Measurements from ENCODE around the gene DBH. TPM values are rescaled to one million over a fixed set of nuclear protein-coding genes. Genes with fewer than 3 reads are reported as not detected.
"Not testable (repeated sequence)": the region's sequence is repeated elsewhere in the genome, so short reads cannot be mapped to it uniquely, and the experiment has no call there.

DBH gene
- total RNA-seq, 1 donor from 2014 or later: 0.10 TPM

DNA sequence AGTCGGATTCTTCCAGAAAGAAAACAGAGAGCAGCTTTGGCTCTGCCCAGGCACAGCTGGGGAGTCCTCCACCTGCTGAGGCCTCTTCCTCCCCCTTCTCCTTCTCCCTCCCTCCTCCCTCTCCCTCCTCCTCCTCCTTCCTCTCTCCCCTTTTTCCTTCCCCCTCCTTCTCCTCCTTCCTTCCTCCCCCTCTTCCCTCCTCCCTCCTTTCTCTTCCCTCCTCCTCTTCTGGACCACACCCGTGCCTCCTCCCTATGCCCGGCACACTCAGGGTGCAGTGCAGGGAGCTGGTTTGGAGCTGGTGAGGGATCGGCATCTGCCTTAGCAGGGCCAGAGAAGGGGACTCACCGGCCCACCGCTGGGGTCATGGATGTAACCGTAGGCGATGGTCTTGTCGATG is 30.2 kb downstream of the DBH start:
- no peak for DNase-seq

DNA sequence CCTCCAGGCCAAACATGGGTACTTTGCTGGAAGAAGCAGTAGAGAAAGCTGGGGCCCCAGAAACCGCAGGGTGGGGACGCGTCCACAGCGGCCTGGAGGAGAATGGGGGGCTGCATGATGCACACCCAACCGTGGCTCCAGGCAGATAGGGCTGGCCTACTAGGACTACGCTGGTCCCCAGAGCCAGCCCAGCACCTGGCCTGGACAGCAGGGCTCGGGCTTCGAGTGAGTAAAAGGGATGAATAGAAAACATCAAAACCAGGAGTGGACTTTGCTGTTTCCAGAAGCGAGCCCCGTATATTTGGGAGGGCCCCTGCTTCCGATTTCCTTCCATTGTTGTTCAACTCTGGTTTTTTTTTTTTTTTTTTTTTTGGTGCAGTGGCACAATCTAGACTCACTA is 30.7 kb downstream of the DBH start:
- DNase-seq: no peak

DNA sequence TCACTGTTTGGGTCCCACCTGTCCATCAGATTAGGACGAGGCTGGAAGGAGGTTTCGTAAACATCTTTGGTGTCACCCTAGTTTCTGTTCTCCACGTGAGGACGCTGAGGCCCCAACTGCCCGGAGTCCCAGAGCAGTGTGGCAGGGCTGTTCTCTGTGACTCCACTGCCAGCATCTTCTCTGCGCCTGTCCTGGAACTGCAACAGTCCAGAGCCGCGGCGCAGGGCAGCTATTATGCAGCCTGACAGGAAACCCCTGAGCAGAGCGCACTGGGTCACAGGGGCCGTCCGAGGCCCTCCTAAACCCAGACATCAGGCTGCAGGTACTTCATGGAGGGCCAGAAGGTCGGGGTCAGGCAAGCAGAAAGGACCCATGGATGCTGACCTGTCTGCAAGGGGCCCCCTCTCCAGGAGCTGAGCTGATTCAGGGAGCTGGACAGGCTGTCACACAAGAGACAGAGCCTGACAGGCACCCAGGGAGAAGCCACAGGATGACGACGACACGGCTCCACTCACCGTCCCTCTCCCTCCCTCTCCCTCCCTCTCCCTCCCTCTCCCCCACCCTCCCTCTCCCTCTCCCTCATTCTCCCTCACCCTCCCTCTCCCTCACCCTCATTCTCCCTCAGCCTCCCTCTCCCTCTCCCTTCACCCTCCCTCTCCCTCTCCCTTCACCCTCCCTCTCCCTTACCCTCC is 31.7 kb downstream of the DBH start:
- DNase-seq: no peak

DNA sequence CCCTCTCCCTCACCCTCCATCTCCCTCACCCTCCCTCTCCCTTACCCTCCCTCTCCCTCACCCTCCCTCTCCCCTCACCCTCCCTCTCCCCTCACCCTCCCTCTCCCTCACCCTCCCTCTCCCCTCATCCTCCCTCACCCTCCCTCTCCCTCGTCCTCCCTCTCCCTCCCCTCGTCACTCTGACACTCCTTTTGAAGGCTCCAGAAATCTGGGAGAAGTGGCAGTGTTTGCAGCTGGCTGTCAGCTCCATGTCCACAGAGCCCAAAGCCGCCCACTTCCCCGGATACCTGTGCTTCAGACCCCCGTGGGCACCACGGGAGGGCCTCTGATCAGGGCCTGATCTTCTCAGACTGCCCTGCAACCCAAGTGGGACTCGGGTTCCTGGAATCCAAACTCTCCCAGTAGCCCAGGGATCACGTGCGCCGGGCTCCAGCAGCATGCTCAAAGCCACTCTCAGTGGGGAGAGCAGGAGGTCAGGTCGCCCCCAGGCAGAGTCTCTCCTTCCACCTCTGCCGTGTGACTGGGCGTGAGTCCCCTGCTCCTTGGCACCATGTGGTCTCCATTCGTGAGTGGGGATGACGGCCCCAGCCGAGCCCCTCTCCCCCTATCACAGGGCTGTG is 33.1 kb downstream of the DBH start:
- DNase-seq: no peak

DNA sequence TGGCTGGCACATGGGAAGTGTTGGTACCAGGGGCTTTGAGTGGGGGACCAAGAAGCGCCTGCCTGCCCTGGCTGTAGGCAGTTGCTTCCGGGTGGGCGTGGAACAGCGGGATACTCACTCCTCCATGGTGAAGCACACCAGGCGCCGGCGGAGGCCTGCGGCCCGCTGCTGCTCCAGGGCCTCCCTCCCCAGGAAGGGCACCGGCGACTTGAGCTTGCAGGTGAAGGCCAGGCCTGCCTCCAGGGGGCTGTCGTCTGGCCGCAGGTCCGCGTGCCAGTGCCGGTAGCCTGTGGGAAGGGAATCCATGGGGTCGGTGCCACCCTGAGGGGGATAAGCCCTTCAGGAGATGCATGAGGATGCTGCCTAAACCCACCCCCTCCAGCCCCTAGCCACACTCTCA is 34.3 kb downstream of the DBH start:
- DNase-seq: no peak

DNA sequence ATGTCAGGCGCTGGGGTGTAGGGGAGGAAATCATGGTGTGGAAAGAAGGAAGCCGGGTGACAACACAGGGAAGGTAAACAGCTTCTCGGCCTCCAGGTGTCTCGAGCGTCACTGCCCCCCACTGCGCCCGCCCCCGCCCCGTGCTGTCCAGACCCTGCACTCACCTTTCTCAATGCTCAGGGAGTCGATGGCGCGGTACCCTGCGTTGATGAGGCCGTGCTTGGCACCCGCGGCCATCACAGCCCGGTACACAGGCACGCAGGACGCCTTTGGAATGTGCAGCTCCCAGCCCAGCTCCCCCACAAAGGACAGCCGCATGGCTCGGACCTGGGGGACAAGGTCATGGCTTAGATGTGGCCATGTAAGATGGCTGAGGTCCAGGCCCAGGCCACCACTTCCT is 35.2 kb downstream of the DBH start:
- no peak for DNase-seq

DNA sequence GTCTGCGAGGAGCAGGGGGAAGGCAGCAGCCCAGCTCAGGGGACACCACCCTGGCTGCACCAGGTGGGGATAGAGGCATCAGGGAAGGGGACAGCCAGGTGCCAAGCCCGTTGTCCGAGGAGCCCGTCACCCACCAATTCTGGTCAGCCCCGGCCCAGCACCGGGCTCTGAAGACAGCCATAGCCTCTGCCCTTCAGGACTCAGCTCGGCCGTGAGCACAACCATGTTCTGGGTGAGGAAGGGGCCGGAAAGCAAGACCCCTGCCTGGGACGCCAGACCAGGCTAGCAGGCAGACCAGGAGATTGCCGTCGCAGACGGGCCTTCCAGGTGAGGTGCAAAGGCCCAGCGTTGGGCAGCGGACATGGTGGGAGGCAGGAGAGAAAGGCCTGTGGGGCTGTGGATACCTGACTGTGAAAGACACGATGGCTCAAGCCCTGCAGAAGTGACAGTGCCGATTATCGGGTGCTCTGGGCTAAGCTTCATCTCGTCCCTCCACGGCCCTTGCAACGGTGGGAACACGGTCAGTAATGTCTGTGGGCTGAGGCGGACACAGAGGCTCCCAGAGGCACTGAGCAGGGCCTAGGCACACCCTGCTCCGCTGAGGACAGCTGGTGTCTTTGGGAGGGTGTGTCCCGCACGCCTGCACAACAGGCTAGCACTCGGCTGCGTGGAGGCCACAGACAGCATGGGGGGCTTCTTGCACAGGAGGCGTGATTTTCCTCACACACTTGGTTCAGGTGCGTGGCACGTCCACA is 36.5 kb downstream of the DBH start:
- no peak for DNase-seq

DNA sequence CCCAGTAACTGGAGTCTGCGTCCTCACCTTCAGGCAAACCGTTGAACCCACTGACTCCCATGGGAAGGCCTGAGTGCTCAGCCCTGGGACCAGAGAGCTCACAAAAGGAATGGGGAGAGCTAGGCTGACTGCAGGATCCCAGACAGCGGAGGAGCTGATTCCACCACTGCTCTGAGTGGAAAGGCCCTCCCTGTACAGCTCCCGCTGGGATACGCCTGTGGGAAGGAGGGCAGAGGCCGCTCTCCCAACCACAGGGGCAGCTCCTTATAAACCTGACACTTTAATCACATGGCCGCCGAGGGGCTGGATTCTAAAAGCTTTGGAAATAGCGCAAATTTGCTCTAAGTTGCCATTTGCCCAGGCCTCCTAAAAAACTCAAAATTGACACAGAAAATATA is 37.1 kb downstream of the DBH start:
- DNase-seq: peak; percentile 35

DNA sequence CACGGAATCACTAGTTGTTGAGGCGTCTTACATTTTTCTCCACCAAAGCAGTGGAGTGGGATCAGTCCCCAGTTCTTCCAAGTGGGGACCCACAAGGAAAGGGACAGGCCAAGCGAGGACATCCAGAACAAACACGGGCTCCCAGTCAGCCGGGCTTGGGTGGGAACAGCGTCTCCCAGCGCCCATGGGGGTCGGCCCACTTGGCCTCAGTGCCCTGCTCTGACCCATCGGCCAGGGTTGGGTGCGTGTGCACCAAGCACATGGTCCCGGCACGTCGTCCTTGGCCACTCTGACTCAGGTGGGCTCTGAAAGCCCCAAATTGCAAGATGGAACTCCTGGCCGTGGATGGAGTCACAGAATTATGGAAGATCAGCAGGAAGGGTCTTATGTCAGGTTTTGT is 37.9 kb downstream of the DBH start:
- no peak for DNase-seq

DNA sequence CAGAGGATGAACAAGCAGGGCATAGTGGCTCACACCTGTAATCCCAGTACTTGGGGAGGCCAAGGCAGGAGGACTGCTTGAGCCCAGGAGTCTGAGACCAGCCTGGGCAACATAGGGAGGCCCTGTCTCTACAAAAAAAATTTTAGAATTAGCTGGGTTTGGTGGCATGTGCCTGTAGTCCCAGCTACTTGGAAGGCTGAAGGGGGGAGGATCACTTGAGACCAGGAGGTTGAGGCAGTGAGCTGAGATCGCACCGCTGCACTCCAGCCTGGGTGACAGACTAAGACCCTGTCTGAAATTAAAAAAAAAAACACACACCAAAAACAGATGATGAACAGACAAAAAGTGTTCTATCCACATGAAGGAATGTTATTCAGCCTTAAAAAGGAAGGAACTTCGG is 39.6 kb downstream of the DBH start:
- DNase-seq: not testable (repeated sequence)

DNA sequence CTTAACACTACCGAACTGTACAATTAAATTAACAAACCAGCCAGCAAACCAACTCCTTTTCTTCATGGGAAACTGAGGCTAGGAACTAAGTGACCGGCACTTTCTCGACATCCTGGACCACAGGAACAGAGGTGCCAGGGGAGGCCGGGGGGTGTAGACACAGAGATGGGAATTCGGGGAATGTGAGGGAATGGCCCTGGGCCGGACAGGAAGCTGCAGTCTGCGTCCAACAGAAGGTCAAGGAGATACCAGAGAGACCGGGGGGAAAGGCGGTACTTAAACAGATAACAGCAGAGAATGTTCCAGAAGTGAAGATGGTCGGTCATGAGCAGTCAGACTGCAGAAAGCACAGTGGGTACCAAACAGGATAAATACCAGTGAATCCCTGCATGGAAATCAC is 40.3 kb downstream of the DBH start:
- no peak for DNase-seq

DNA sequence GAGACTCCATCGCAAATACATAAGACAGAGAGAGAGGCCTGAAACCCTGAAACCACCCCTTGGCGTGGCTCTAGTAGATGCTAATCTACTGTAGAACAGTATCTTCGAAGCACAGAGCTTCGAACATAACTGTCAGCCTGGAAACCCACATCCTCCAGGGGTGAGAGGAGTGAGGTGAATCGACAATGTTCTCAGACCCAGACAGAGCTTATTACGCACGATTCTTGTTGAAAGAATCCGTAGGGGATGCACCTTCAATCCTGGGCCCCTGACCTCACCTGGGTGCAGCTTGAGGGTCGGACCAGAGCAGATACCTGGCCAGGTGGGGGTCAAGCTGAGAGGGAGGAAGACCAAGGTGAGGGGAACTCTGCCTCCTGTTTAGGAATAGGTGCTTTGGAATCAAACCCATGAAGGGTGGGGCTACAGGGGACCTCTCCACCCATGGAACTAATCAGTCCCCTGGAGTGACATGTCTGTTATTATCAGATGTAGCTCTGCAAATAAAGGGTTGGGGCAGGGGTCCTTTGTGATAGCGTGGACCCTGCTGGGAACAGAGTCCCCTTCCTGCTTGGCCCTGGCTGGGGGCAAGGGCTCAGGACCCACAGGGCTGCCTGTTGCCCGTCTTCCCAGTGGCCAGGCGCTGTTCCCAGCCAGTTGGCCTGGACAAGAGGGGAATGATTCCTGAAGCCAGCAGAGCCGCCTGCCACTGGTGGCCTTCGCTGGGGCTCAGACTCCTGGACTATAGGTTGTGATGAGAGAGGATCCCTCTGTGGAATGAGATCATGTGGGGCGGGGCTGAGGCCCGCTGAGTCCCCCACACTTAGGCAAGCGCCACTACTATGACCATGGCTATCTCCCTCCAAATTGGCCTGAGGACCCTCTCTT is 41.2 kb downstream of the DBH start:
- DNase-seq: no peak

DNA sequence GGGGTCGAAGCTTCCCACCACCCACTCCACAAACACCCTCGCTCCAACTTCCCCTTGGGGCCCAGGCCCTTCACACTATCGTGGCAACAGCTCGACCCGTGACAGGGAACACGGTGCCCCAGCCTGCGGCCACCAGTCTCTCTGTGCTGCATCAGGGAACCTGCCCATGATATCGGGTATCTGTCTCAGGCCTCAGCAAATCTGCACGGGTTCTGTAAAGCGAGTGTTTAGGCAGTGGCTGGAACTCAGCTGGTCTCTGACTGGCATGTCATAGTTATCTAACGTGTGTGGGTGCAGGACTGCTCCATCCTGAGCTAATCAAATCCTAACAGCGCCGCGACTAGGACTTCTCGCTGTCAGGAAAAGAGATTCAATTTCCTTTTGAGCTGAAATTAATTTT is 42.9 kb downstream of the DBH start:
- no peak for DNase-seq

DNA sequence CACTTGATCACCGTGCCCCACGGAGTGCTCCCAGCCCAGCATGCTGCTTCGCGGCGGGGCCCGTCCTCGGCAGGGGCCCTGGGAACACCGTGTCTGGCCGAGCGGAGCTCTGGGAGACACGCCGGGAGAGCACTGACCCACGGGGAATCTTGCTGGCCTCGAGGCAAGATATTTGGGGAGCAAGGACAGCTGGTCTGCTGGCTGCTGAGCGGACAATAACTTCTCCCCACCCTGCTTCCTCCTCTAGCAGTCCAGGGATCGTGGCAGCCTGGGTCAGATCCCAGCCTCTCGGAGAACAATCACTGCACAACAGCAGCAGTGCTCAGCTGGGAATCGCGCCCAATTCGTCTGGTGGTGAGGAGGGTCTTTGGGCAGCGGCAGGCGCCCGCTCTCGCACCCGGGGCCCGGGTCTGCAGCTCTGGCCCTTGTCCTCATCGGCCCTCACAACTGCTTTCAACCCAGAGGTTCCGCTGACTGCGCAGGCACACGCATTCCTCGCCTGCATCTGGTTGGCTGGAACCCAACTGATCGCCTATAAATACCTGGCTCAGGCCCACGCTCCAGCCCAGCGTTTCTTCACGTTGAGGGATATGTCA is 43.4 kb downstream of the DBH start:
- DNase-seq: no peak

DNA sequence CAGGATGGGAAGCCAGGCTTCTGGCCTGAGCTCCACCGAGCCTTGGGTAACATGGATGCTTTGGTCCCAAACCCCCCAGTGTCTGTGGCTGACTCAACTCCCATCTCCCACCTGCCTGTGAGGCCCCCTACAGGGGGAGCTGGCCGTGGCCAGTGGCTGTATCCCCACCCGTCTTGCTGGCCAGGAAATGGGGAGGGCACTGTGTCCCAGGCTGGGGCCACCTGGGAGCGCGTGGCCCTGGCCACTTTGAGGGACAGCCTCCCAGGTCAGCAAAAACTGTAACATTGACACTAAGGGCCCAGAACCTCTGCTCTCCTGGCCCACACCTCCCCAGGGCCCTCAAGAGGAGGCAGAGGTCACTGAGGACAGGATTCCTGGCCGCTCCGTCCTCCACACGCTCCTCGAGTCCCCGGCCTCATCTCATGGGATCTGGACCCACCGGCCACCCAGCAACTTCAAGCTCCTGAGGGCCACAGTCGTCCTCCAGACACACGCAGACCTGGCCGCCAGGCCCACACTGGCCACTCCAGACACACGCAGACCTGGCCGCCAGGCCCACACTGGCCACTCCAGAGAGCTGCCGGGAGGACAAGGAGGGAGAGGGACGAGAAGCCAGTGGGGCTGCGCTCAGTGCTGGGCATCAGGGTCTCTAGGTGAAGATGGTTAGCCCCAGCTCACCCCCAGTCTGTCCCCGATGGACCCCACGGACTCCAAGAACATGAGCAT is 44.2 kb downstream of the DBH start:
- no peak for DNase-seq

DNA sequence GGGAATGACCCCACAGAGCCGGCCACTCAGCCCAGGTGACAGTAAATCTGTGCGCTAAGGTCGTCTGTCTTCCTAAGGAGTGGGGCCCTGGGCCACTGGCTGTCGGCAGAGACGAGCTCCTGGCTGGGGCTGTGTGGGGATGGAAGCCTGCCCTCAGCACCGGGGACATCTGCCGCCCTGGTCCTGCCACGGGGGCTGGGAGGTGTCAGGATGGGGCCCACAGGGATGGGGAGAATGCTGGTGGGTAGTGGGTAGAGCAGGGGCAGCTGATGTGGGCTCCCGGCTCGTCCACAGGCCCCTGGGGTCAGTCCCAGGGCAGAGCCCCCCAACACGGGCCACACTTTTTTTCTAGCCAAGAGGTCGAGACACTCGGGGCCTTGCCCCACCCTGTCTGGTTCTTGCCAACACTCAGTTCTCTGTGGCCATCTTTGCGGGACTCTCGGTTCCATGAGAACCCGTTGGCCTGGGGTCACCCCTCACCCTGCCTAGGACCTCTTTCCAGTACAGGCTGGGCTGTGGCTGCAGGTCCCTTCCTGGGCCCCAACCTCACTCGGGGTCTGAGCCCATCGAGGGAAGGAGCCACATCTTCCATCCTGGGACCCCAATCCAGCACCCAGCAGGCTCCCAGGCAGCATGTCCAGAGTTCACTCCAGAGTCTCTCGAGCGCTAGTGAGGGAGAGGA is 45.0 kb downstream of the DBH start:
- DNase-seq: no peak

DNA sequence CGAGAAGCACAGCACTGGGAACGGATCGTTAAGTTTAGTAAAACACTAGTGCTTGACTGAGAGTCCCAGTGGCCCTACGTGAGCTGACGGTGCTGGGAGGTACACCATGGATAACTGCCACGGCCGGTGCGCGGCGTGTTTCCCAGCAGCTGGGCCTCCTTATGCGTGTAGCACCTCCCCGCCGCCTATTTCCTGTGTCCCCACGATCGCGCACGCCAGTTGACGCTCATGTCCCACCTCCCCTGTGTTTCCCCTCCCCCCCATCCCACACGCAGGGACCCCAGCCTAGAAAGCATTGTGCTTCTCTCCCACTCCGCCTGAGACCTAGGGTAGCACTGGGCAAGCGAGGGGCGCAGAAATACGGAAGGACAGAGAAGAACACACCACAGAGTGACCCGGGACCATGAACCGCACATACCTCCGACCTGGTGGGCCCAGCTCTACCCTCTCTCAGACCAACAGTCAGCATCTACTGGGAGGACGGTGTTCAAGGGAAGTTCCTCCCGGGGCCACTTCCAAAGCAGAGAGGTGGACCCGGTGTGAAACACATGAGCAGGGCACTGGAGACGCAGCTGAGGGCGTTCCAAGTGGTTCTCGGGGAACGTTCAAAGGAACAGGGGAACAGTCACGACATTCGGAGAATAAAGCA is 45.6 kb downstream of the DBH start:
- no peak for DNase-seq

DNA sequence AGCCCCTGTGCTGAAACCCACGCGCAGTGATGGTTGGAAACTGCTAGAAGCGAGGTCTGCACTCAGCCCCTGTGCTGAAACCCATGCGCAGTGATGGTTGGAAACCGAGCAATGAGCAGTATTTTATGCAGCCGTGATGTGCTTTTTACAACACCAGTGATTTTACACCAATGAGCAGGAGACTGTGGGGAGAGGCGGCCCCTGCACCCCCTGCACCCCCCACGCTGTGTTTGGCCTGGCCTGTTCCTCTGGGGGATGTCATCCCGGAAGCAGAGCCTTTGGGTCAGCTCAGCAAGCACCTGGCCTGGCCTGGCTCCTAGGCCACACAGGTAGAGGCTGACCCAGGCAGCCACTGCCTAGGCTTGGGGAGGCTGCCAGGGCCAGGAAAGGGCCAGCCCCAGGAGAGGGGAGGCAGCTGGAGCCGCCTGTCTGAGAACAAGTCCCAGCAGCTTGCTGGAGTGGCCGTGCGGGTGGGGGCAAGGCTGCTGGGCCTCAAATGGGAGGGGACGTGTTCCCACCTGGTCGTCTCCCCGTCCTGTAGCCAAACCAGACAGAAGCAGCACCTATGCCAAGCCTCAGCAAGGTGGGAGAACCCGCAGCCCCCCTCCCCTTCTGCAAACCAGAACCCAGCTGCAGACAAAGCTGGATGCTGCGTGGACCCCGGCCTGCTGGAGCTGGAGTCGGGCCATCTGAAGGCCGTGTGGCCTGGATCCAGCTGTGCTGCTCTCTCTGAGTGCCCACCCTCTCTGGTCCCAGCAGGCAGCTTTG is 46.8 kb downstream of the DBH start:
- DNase-seq: peak; percentile 65

DNA sequence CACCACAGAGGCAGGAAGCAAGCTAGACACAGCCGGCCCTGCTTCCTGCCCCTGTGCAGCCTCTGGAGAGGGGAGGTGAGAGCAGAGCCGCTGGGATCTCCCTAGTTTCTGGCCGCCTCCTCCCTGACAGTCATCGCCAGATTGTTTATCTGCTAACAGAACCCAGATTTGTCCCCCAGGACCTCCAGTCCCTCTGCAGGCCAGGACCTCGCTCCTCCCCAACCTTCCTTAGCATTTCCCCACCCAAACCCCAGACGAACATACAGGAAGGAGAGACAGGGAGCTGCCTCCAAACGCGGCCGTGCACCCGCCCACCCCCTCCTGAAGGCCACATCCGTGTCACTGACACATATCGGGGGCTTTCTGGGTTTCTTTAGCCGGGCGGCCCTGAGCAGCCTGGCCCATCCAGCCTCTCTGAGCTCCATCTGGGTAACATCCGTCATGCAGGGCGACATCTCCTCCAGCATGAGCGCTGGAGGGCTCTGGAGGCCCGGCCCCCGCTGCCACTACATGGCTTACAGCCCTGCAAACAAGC is 47.5 kb downstream of the DBH start:
- peak; percentile 50 for DNase-seq

Measured in tongue (tissue), 2 donors.